ENCODE data around the gene PCLO.

DNA sequence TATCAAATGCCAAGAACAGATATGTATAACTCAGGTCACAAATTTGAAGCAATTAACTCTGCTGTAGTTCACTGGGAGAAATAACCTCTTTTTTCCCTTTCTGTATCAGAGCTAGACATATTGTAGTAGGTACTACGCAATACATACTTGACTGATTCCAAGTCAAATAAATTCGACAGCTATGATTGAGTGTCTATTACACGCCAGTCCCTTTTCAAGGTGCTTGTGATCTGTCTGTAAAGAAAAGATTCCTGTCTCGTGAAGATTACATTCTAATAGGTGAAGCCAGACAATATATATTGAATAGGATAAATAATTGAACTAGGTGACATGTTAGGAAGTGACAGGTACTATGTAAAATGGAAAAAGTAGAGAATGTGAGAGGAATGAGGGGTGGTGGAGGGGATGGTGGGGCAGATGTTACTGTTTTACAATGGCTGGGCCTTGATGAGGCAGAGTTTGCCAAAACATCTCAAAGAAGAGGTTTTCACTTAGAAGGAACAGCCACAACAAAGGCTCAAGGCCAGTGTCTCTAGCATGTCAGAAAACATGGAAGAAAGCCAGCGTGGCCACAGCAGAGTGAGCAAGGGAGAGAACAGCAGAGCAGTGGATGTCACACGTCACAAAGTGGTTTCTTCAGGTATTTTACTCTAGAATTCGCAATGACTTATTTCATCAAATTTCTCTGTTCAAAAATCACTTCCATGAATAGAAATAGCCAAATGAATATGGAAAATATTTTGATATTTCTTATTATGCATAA lies 436.5 kb downstream of the PCLO start:
- TF ChIP-seq SP1 (IDR thresholded peaks at IDR 0.05) (no peak), TARDBP (IDR thresholded peaks at IDR 0.05) (no peak), SUZ12 (IDR thresholded peaks at IDR 0.05) (no peak), CTBP1 (IDR thresholded peaks at IDR 0.05; ENCODE audit: borderline replicate concordance) (no peak), FOXK2 (IDR thresholded peaks at IDR 0.05) (no peak), L3MBTL2 (conservative IDR thresholded peaks at IDR 0.05) (no peak), FOXM1 (IDR thresholded peaks at IDR 0.05; ENCODE audit: borderline replicate concordance) (no peak)
